Right lobe of liver (tissue), 6 donors: ENCODE results near the gene RAMP2. TPM values are rescaled to one million over a fixed set of nuclear protein-coding genes. Genes with fewer than 3 reads are reported as not detected.
"Not testable (repeated sequence)": the region's sequence is repeated elsewhere in the genome, so short reads cannot be mapped to it uniquely, and the experiment has no call there.

ENCODE experiments used
- ATAC-seq, 4 donors: fragments of 200-7000 bp; cut with Tn5 transposase; one replicate each; pipeline ENCODE4 v1.9.1; 2020; ENCODE audit warnings: mild to moderate bottlenecking in 4 of 4, moderate library complexity in 4 of 4
- DNase-seq, 3 donors: peaks; one replicate each; pipeline ENCODE4 v3.0.0-alpha.2; 2020
- H3K27ac ChIP-seq, 3 donors: fragments of 200-600 bp; one replicate each; pipeline ENCODE4 v1.8.0; 2022
- H3K27me3 ChIP-seq, 2 donors: fragments of 200-600 bp; one replicate each; pipeline ENCODE4 v1.8.0; 2022
- H3K36me3 ChIP-seq, 4 donors: fragments of 200-600 bp; sonication (generic) in 1 of 4; one replicate each; pipeline versions ENCODE4 v1.5.1 to v1.8.0; 2017 to 2022; ENCODE audit warnings: control low read depth in 1 of 4
- H3K4me1 ChIP-seq, 4 donors: fragments of 200-600 bp; sonication (generic) in 1 of 4; one replicate each; pipeline versions ENCODE4 v1.5.1 to v1.8.0; 2017 to 2022; ENCODE audit warnings: control low read depth in 1 of 4
- H3K4me3 ChIP-seq, 3 donors: fragments of 200-600 bp; one replicate each; pipeline ENCODE4 v1.8.0; 2022
- H3K9me3 ChIP-seq, 4 donors: fragments of 200-600 bp; sonication (generic) in 1 of 4; one replicate each; pipeline versions ENCODE4 v1.5.1 to v1.8.0; 2017 to 2022; ENCODE audit warnings: control low read depth in 1 of 4
- POLR2A ChIP-seq: fragments of 450-650 bp; IDR thresholded peaks from one replicate; pipeline ENCODE4 v1.6.1; 2017; ENCODE audit warnings: antibody characterized with exemption, mild to moderate bottlenecking
- WGBS: methylation state at CpG from one replicate; pipeline ENCODE4 v1.1.6; 2018; ENCODE audit warnings: low coverage, low lambda C conversion rate; ENCODE audit not compliant: insufficient coverage; ENCODE audit errors: missing lambda C conversion rate; 5-methylcytosine and 5-hydroxymethylcytosine counted together
- intact Hi-C, 2 donors: fragments of 100-400 bp; cut with DNase I; formaldehyde crosslinking; loops; one replicate each; pipeline versions ENCODE4 v1.11.2 to v1.14.1; 2022
- total RNA-seq, 6 experiments: library from RNA; depleted of rRNA in 2 of 6; stranded (reverse); fragments of >200 nt in 2 of 6; fragmentation: NEBNext Ultra II Directional in 3 of 6; extraction: Animal tissue kit (Norgen Biotek cat#: 25700) in 3 of 6; gene quantifications; one replicate each; pipeline versions ENCODE4 v1.1.0 to v1.2.4, GENCODE V29; 2016 to 2023
- TF ChIP-seq, protein P1 (sequence below), 4 donors: fragments of 200-600 bp in 3 of 4; fragments of 450-650 bp in 1 of 4; IDR thresholded peaks; one replicate each; pipeline versions ENCODE4 v1.5.1 to v1.8.0; 2016 to 2022; ENCODE audit warnings: antibody characterized with exemption in 4 of 4, mild to moderate bottlenecking in 2 of 4
- donor health status: DM: no; HTN: yes; CAD: no.
- donor health status: DM: no; HTN: no; CAD: no.
- donor health status: DM: no; HTN: no; CAD: no.
- donor health status: DM: no; HTN: yes; CAD: no.
- donor health status: DM: no; HTN: yes; CAD: no.

RAMP2 gene
- total RNA-seq, 6 experiments from 2014 or later, result 1.9 to 9.4 (median 4.4) TPM

DNA sequence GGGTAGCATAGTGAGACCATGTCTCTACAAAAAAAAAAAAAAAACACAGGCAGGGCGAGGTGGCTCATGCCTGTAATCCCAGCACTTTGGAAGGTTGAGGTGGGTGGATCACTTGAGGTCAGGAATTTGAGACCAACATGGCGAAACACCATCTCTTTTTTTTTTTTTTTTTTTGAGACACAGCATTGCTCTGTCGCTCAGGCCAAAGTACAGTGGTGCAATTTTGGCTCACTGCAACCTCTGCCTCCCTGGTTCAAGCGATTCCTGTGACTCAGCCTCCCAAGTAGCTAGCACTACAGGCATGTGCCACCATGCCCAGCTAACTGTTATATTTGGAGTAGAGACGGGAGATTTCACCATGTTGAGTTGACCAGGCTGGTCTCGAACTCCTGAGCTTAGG is 5.1 kb downstream of the RAMP2 start:
- DNase-seq (no peak), ATAC-seq (peak in 1 of 4 donors; percentile 24)
- TF ChIP-seq, protein P1, sequence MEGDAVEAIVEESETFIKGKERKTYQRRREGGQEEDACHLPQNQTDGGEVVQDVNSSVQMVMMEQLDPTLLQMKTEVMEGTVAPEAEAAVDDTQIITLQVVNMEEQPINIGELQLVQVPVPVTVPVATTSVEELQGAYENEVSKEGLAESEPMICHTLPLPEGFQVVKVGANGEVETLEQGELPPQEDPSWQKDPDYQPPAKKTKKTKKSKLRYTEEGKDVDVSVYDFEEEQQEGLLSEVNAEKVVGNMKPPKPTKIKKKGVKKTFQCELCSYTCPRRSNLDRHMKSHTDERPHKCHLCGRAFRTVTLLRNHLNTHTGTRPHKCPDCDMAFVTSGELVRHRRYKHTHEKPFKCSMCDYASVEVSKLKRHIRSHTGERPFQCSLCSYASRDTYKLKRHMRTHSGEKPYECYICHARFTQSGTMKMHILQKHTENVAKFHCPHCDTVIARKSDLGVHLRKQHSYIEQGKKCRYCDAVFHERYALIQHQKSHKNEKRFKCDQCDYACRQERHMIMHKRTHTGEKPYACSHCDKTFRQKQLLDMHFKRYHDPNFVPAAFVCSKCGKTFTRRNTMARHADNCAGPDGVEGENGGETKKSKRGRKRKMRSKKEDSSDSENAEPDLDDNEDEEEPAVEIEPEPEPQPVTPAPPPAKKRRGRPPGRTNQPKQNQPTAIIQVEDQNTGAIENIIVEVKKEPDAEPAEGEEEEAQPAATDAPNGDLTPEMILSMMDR (IDR thresholded peaks at IDR 0.05), result no peak
- no peak for TF ChIP-seq POLR2A
- Histone ChIP-seq H3K4me3 (no peak overlapping the region), H3K27ac (no peak overlapping the region), H3K27me3 (no peaks in the 10 kb centered on the region), H3K36me3 (no peaks in the 10 kb centered on the region), H3K9me3 (no peaks in the 10 kb centered on the region), H3K4me1 (peaks cover 0 to 4% (median 0%) of the 10 kb centered on the region in 4 donors)
- 49% methylated on average over 4 of the region's 6 CpGs for WGBS
- intact Hi-C loops, result loop anchor here in 1 of 2 donors (10.0 kb wide), 1 partner anchor 51 kb away; no protein-coding TSS in a partner anchor

DNA sequence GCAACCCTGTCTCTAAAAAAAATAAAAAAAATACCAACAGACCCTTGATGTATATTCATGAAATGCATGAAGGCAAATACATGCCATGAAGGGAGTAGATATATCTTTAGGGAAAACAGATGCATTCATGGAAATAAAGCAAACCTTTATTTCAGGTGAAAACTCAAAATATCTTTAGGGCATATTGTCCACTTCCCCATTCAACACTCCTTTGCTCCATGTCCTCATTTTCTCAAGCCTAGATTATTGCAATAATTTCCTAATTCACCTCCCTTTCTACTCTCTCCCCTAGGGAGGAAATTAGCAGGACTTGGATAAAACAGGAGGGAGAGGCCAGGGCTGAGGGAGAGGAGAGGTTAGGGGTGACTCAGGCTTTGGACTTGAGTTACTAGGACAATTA is 6.5 kb downstream of the RAMP2 start:
- ATAC-seq (no peak), DNase-seq (no peak)
- Histone ChIP-seq H3K4me3 (no peak overlapping the region), H3K27me3 (no peaks in the 10 kb centered on the region), H3K4me1 (no peaks in the 10 kb centered on the region), H3K27ac (no peak overlapping the region), H3K36me3 (no peaks in the 10 kb centered on the region), H3K9me3 (no peaks in the 10 kb centered on the region)
- intact Hi-C loops, result loop anchor here in 1 of 2 donors (10.0 kb wide), 1 partner anchor 53 kb away; no protein-coding TSS in a partner anchor
- TF ChIP-seq, protein P1 (IDR thresholded peaks at IDR 0.05), result no peak
- no peak for TF ChIP-seq POLR2A

DNA sequence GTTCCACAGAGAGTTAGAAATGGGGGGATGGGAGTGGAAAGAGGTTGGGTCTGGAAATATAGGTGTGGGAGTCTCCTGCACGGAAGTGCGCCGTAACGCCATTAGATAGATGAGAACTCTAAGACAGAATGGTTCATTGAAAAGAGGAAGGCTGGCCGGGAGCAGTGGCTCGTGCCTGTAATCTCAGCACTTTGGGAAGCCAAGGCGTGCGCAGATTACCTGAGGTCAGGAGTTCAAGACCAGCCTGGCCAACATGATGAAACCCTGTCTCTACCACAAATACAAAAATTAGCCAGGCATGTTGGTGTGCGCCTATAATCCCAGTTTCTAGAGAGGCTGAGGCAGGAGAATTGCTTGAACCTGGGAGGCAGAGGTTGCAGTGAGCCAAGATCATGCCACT is 7.0 kb downstream of the RAMP2 start:
- H3K4me3 ChIP-seq, H3K27ac ChIP-seq, H3K4me1 ChIP-seq, ATAC-seq, H3K27me3 ChIP-seq, H3K9me3 ChIP-seq, H3K36me3 ChIP-seq, DNase-seq: not testable (repeated sequence)
- intact Hi-C loops, result loop anchor here in 1 of 2 donors (10.0 kb wide), 1 partner anchor 53 kb away; no protein-coding TSS in a partner anchor
- WGBS, result 70% methylated on average over 9 of the region's 9 CpGs

DNA sequence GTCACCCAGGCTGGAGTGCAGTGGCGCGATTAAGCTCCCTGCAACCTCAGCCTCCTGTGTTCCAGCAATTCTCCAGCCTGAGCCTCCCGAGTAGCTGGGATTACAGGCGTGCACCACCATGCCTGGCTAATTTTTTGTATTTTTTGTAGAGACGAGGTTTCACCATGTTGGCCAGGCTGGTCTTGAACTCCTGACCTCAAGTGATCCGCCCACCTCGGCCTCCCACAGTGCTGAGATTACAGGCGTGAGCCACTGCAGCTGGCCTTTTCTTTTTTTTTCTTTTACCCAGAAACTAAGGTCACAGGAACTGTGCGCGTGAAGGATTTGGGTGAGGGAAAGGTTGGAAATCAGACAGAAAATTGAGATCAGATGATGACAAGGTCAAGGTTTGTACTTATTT is 8.9 kb downstream of the RAMP2 start:
- not testable (repeated sequence) for DNase-seq, H3K4me3 ChIP-seq, H3K9me3 ChIP-seq, H3K4me1 ChIP-seq, H3K36me3 ChIP-seq, H3K27me3 ChIP-seq, ATAC-seq, H3K27ac ChIP-seq
- intact Hi-C loops, result loop anchor here in 1 of 2 donors (10.0 kb wide), 1 partner anchor 55 kb away; no protein-coding TSS in a partner anchor
- WGBS, result 64% methylated on average over 9 of the region's 10 CpGs

DNA sequence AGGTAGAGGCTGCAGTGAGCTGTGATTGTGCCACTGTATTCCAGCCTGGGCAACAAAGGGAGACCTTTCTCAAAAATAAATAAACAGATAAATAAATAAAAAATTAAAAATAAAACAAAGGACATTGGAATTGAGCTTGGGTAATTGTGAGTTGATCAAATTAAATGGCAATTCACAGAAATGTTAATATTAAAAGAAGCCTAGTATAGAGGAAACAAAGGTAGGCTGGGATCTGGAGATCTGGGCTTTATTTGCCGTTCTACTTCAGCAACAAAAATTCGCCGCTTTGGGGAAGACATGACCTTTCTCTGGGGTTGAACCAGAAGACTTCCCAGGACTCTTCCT is 11.9 kb downstream of the RAMP2 start:
- H3K36me3 ChIP-seq, result peaks cover 0 to 24% (median 12%) of the 10 kb centered on the region in 4 donors
- no peaks in the 10 kb centered on the region for H3K27me3 ChIP-seq
- H3K27ac ChIP-seq, result peak overlapping the region; percentile 49 to 85 (median 72)
- intact Hi-C loops, result no loop called here
- no peak for DNase-seq
- TF ChIP-seq, protein P1 (IDR thresholded peaks at IDR 0.05), result no peak
- TF ChIP-seq POLR2A, result no peak
- ATAC-seq, result peak in 1 of 4 donors; percentile 5
- no peaks in the 10 kb centered on the region for H3K4me1 ChIP-seq
- H3K4me3 ChIP-seq, result peak overlapping the region; percentile 74 to 95 (median 80)
- H3K9me3 ChIP-seq, result no peaks in the 10 kb centered on the region
- 0% methylated on average over 3 of the region's 3 CpGs for WGBS
